Lung (tissue), 13 donors: ENCODE data around the gene MFSD2A. TPM values are rescaled to one million over a fixed set of nuclear protein-coding genes. Genes with fewer than 3 reads are reported as not detected.

Source experiments
- ATAC-seq: fragments of 200-7000 bp; cut with Tn5 transposase; one replicate; pipeline ENCODE4 v1.9.1; 2020; ENCODE audit warnings: moderate number of reproducible peaks; ENCODE audit not compliant: insufficient read depth, low FRiP score
- DNase-seq, 3 donors: peaks; one replicate each; pipeline ENCODE4 v3.0.0-alpha.2; 2013 to 2017
- H3K27ac ChIP-seq, 2 donors: one replicate each; pipeline ENCODE4 v1.5.1; 2013; ENCODE audit warnings: mild to moderate bottlenecking in 2 of 2, moderate library complexity in 2 of 2, control low read depth in 1 of 2, inconsistent platforms in 1 of 2, low read depth in 1 of 2, low read length in 1 of 2
- H3K27me3 ChIP-seq, 3 donors: one replicate each; pipeline ENCODE4 v1.5.1; 2013; ENCODE audit warnings: low read length in 2 of 3; ENCODE audit not compliant: control insufficient read depth in 3 of 3, insufficient read depth in 3 of 3
- H3K36me3 ChIP-seq, 4 donors: one replicate each; pipeline ENCODE4 v1.5.1; 2013; ENCODE audit warnings: low read length in 4 of 4, mild to moderate bottlenecking in 1 of 4, moderate library complexity in 1 of 4; ENCODE audit not compliant: control insufficient read depth in 4 of 4, insufficient read depth in 4 of 4
- H3K4me1 ChIP-seq, 5 donors: one replicate each; pipeline ENCODE4 v1.5.1; 2013; ENCODE audit warnings: low read length in 5 of 5, mild to moderate bottlenecking in 2 of 5, moderate library complexity in 1 of 5; ENCODE audit not compliant: control insufficient read depth in 5 of 5, insufficient read depth in 5 of 5
- H3K4me3 ChIP-seq: one replicate; pipeline ENCODE4 v1.5.1; 2013; ENCODE audit warnings: mild to moderate bottlenecking, control low read depth, moderate library complexity
- H3K9ac ChIP-seq, 2 donors: one replicate each; pipeline ENCODE4 v1.5.1; 2013; ENCODE audit warnings: low read length in 2 of 2, control low read depth in 1 of 2; ENCODE audit not compliant: insufficient read depth in 1 of 2
- H3K9me3 ChIP-seq, 4 donors: one replicate each; pipeline ENCODE4 v1.5.1; 2013; ENCODE audit warnings: low read length in 3 of 4, mild to moderate bottlenecking in 1 of 4, moderate library complexity in 1 of 4; ENCODE audit not compliant: control insufficient read depth in 4 of 4, insufficient read depth in 3 of 4
- WGBS, 2 donors: extraction: QIAGEN DNeasy Blood & Tissue Kit; methylation state at CpG; one replicate each; pipeline ENCODE4 v1.1.7; 2013; 5-methylcytosine and 5-hydroxymethylcytosine counted together
- polyA plus RNA-seq, 2 donors: library from polyadenylated mRNA; stranded (reverse); fragments of 200-250 nt; gene quantifications; one replicate each; pipeline ENCODE4 v1.2.1, GENCODE V29; 2013
- small RNA-seq: library from RNA; depleted of rRNA; stranded (forward); fragments of <200 nt; gene quantifications from one replicate; pipeline ENCODE3, GENCODE V24; 2014; ENCODE audit warnings: low replicate concordance
- total RNA-seq, 2 donors: library from RNA; depleted of rRNA in 1 of 2; stranded (reverse); fragments of >200 nt in 1 of 2; gene quantifications; one replicate each; pipeline ENCODE4 v1.2.1, GENCODE V29; 2014 to 2021
- TF ChIP-seq, protein P1 (sequence below): IDR thresholded peaks from 2 replicates; pipeline ENCODE4 v1.5.1; 2012; ENCODE audit warnings: mild to moderate bottlenecking; ENCODE audit errors: control extremely low read depth, extremely low read depth
- donor health status: control.
- donor health status: control.
- donor health status: Bipolar disorder and iron deficiency.
- donor health status: healthy.
- donor health status: DM: yes; HTN: yes; CAD: no.

Gene MFSD2A
- total and polyA plus RNA-seq, 4 donors = 57.2 to 149 (median 121) TPM

DNA sequence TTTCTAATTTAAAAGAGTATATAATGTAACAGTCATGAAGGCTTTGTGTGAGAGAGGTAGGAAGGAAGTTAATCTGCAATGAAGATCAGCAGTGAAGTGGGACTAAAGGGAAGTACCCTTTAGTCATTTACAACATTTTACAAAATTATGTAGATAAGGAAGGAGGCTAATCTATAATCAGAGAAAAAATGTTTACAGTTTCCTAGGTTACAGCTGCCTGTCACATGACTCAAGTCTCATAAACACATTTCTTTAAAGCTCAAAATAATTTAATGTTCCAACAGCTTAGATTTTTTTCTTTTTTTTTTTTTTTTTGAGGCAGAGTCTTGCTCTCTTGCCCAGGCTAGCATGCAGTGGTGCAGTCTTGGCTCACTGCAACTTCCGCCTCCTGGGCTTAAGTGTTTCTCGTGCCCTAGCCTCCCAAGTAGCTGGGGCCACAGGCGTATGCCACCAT is 59.3 kb downstream of the MFSD2A start:
- DNase-seq (no peak), ATAC-seq (no peak)
- TF ChIP-seq, protein P1, sequence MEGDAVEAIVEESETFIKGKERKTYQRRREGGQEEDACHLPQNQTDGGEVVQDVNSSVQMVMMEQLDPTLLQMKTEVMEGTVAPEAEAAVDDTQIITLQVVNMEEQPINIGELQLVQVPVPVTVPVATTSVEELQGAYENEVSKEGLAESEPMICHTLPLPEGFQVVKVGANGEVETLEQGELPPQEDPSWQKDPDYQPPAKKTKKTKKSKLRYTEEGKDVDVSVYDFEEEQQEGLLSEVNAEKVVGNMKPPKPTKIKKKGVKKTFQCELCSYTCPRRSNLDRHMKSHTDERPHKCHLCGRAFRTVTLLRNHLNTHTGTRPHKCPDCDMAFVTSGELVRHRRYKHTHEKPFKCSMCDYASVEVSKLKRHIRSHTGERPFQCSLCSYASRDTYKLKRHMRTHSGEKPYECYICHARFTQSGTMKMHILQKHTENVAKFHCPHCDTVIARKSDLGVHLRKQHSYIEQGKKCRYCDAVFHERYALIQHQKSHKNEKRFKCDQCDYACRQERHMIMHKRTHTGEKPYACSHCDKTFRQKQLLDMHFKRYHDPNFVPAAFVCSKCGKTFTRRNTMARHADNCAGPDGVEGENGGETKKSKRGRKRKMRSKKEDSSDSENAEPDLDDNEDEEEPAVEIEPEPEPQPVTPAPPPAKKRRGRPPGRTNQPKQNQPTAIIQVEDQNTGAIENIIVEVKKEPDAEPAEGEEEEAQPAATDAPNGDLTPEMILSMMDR = no peak
- Histone ChIP-seq H3K27ac (no peak overlapping the region), H3K4me3 (no peak overlapping the region), H3K4me1 (no peaks in the 10 kb centered on the region), H3K9ac (no peak overlapping the region), H3K27me3 (peaks cover 0 to 3% (median 0%) of the 10 kb centered on the region in 3 donors), H3K36me3 (no peaks in the 10 kb centered on the region), H3K9me3 (peaks cover 0 to 2% (median 0%) of the 10 kb centered on the region in 4 donors)
- WGBS, 2 donors = 61 to 76% methylated on average over 3 of the region's 3 CpGs

DNA sequence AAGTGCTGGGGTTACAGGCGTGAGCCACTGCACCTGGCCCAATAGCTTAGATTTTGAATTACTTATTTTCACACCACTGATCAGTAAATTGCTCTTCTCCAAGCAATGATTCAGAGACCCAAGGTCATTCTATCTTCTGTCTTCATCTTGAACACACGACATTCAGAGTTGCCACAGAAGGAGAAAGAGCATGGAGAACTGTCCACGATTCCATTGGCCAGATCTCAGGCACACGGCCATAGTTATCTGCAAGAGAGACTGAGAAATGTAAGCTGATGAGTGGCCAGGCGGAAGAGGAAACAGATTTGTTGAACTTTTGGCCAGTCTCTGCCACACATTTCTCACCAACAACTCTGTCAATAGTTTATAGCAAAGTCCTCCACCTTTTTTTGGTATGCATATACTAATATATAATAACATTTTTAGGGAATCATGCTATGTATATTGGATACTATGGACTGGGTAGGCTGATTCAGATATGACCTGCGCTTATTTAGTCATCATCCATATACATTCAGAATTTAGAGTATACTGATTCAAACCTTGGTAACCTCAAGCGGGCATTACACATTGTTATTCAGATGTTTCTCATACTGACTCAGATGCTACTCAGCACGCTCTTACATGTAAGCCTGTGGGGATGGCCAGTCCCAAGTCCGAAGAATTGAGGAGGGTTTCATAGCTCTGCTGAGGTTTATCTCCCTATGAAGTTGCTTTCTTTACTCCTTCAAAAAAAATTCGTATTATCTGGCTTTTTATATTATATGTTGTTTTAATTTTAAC is 60.1 kb downstream of the MFSD2A start:
- H3K4me3 ChIP-seq = no peak overlapping the region
- DNase-seq = no peak
- ATAC-seq = no peak
- peaks cover 0 to 3% (median 0%) of the 10 kb centered on the region in 3 donors for H3K27me3 ChIP-seq
- no peaks in the 10 kb centered on the region for H3K4me1 ChIP-seq
- H3K36me3 ChIP-seq = no peaks in the 10 kb centered on the region
- 73 to 76% methylated on average over 10 of the region's 10 CpGs for WGBS, 2 donors
- no peak overlapping the region for H3K9ac ChIP-seq
- H3K9me3 ChIP-seq = peaks cover 0 to 2% (median 0%) of the 10 kb centered on the region in 4 donors
- no peak overlapping the region for H3K27ac ChIP-seq
- TF ChIP-seq, protein P1 = no peak

DNA sequence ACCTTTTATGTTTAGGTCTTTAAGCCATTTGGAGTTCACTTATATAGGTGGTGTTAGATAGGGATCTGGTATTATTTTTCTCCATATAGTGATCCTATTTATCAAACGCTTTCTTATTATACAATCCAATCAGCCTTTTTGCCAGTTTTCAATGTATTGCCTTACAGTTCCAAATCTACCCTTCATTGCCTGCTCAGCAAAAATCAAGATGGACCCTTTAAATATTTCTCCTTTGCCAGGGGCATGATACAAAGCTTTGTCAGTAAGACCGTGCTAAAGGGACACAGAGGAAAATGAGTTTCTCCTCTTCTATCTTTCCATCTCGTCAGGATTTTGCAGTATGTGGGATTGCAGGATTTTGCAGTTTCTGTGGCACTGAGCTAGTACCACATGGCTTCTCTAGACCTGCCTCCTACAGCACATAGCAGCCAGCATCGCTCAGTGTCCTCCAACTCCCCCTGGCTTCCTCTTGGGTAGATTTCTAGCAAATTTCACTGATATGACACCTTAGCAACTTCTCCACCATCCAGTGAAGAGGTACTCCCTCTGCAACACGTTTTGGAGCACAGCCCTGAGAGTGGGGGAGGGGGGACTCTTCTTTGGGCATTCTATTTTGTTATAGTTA is 63.1 kb downstream of the MFSD2A start:
- Histone ChIP-seq H3K27ac (no peak overlapping the region), H3K9me3 (peaks cover 0 to 2% (median 0%) of the 10 kb centered on the region in 4 donors), H3K27me3 (peaks cover 0 to 3% (median 0%) of the 10 kb centered on the region in 3 donors), H3K4me3 (no peak overlapping the region), H3K36me3 (no peaks in the 10 kb centered on the region), H3K4me1 (no peaks in the 10 kb centered on the region), H3K9ac (no peak overlapping the region)
- WGBS, 2 donors = 77 to 90% methylated on average over 5 of the region's 5 CpGs
- TF ChIP-seq, protein P1 = no peak
- ATAC-seq (no peak), DNase-seq (no peak)

Small RNAs within 50 kb of the gene (small RNA-seq; reads per million reads assigned to genes)
- not detected for gene RF00019

Other genes starting within 250 kb of the MFSD2A start
- gene PPIE, start 216.3 kb upstream of the MFSD2A start, total RNA-seq = 10 to 100 TPM; 30.5 to 55.5 TPM
- gene PPIE, start 216.3 kb upstream of the MFSD2A start, polyA plus RNA-seq = 10 to 100 TPM; 40.9 to 47.6 TPM
- under 1 TPM; 0.17 to 0.95 TPM for gene OXCT2, start 183.8 kb upstream of the MFSD2A start, total RNA-seq
- gene OXCT2, start 183.8 kb upstream of the MFSD2A start, polyA plus RNA-seq = under 1 TPM; 0.43 to 0.53 TPM
- 1 to 10 TPM; 1.0 to 4.9 TPM for gene BMP8B, start 166.3 kb upstream of the MFSD2A start, total RNA-seq
- under 1 TPM; 0.63 to 0.77 TPM for gene BMP8B, start 166.3 kb upstream of the MFSD2A start, polyA plus RNA-seq
- 10 to 100 TPM; 18.5 to 42.5 TPM for gene TRIT1, start 71.6 kb upstream of the MFSD2A start, total RNA-seq
- gene TRIT1, start 71.6 kb upstream of the MFSD2A start, polyA plus RNA-seq = 10 to 100 TPM; 10.3 to 13.5 TPM
- gene MYCL, start 53.2 kb upstream of the MFSD2A start, total RNA-seq = 1 to 10 TPM; 6.0 to 7.8 TPM
- 1 to 10 TPM; 2.4 to 2.7 TPM for gene MYCL, start 53.2 kb upstream of the MFSD2A start, polyA plus RNA-seq
- gene CAP1, start 85.6 kb downstream of the MFSD2A start, total RNA-seq = 100 to 1,000 TPM; 170 to 400 TPM
- 100 to 1,000 TPM; 109 to 454 TPM for gene CAP1, start 85.6 kb downstream of the MFSD2A start, polyA plus RNA-seq
- gene PPT1, start 142.1 kb downstream of the MFSD2A start, total RNA-seq = 100 to 1,000 TPM in 1 of 2 donors, 10 to 100 TPM in 1; 73.2 to 152 TPM
- 100 to 1,000 TPM; 103 to 147 TPM for gene PPT1, start 142.1 kb downstream of the MFSD2A start, polyA plus RNA-seq
- gene RLF, start 206.2 kb downstream of the MFSD2A start, total RNA-seq = 10 to 100 TPM; 10.9 to 43.1 TPM
- gene RLF, start 206.2 kb downstream of the MFSD2A start, polyA plus RNA-seq = 1 to 10 TPM; 3.5 to 6.1 TPM